ENCODE data around the gene HECTD2.
A peak's percentile ranks its signal among the peaks of the same experiment; 100 is the strongest.
"Not testable (repeated sequence)": the region's sequence is repeated elsewhere in the genome, so short reads cannot be mapped to it uniquely, and the experiment has no call there.

The HECTD2 gene, protein sequence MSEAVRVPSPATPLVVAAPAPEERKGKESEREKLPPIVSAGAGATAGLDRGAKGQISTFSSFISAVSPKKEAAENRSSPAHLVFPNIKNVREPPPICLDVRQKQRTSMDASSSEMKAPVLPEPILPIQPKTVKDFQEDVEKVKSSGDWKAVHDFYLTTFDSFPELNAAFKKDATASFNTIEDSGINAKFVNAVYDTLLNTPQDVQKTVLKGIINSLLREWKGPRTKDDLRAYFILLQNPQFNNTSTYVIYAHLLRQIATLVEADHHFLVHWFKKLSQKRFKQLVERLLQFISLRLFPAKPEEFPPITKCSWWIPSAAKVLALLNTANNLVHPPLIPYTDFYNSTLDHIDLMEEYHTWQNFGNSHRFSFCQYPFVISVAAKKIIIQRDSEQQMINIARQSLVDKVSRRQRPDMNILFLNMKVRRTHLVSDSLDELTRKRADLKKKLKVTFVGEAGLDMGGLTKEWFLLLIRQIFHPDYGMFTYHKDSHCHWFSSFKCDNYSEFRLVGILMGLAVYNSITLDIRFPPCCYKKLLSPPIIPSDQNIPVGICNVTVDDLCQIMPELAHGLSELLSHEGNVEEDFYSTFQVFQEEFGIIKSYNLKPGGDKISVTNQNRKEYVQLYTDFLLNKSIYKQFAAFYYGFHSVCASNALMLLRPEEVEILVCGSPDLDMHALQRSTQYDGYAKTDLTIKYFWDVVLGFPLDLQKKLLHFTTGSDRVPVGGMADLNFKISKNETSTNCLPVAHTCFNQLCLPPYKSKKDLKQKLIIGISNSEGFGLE

GRCh38 chr10:91409869-91410637, at the start of gene HECTD2:
HECTD2 (plus strand) TSS chr10:91410344; CDS start chr10:91410439, 95 bp downstream.
- DNase-seq (ENCODE audit: low read depth in 3 of 3, low spot score in 1 of 3): peak; percentile 47 to 78 (median 66)

- no peak for DNase-seq (ENCODE audit: low read depth in 3 of 3, low spot score in 1 of 3)
Observed at GRCh38 chr10:91360461-91360860, 49.7 kb upstream of the HECTD2 start.

GRCh38 chr10:91365519-91365918, 44.6 kb upstream of the HECTD2 start:
- not testable (repeated sequence) for DNase-seq (ENCODE audit: low read depth in 3 of 3, low spot score in 1 of 3)

DNA sequence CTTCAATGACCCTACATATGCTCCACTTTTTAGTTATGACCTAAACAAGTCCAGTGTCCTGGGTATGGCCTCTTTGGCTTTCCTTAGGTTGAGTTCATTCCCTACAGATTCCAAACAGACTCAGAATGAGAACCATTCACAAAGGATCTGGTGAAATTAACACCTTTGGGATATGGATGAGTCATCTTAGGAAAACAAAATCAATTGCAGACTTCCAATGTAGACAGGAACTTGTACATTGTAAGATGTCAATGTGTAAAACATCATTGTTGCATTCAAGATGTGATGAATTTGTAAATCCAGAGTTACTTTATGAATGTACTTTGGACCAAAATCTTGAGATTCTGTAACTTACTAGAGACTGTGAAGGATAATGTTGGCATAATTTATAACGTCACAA, 43.4 kb upstream of the HECTD2 start:
- no peak for DNase-seq (ENCODE audit: low read depth in 3 of 3, low spot score in 1 of 3)

DNA sequence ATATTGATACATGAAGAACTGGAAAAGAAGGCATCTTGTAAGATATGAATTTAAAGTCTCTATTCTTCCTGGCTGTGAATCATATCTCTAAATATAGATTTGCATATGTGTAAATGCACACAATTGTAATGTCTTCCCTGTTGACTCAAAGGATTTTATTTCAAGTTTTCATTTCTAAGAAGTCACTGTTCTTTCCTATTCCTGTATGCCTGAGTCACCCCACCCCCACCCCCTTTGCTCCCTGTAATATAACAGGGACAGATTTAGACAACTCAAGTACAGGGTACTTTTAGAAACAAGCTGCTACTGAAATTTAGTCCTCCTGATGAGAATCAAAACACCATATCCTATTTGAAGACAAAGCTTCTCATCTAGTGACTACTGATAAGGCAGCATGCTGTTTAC, 43.0 kb upstream of the HECTD2 start:
- DNase-seq (ENCODE audit: low read depth in 3 of 3, low spot score in 1 of 3): no peak

- no peak for DNase-seq (ENCODE audit: low read depth in 3 of 3, low spot score in 1 of 3)
Observed at GRCh38 chr10:91367558-91367957, 42.6 kb upstream of the HECTD2 start.

GRCh38 chr10:91369978-91370589, 40.1 kb upstream of the HECTD2 start:
- DNase-seq (ENCODE audit: low read depth in 3 of 3, low spot score in 1 of 3): not testable (repeated sequence)

- DNase-seq (ENCODE audit: low read depth in 3 of 3, low spot score in 1 of 3): no peak
Observed at GRCh38 chr10:91374052-91374451, 36.1 kb upstream of the HECTD2 start.

- DNase-seq (ENCODE audit: low read depth in 3 of 3, low spot score in 1 of 3): no peak
Observed at GRCh38 chr10:91378061-91378460, 32.1 kb upstream of the HECTD2 start.

DNA sequence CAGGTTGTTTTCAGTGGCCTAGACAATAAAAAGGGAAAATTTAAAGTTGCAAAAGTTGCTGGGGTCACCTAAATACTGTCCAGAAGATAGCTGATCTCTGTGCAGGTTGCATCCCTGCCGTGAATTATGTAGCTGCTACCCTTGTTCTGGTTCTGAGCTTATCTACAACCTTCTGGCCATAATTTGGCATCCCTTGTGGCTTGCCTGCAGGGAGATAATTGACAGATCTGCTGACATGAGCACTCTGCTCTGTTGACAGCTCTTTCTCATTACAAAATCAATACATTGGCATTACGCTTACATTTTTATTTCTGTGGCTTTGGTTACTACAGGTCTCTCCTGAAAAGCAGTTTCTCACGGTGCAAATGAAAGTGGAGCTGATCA, 29.3 kb upstream of the HECTD2 start:
- DNase-seq (ENCODE audit: low read depth in 3 of 3, low spot score in 1 of 3): no peak

DNA sequence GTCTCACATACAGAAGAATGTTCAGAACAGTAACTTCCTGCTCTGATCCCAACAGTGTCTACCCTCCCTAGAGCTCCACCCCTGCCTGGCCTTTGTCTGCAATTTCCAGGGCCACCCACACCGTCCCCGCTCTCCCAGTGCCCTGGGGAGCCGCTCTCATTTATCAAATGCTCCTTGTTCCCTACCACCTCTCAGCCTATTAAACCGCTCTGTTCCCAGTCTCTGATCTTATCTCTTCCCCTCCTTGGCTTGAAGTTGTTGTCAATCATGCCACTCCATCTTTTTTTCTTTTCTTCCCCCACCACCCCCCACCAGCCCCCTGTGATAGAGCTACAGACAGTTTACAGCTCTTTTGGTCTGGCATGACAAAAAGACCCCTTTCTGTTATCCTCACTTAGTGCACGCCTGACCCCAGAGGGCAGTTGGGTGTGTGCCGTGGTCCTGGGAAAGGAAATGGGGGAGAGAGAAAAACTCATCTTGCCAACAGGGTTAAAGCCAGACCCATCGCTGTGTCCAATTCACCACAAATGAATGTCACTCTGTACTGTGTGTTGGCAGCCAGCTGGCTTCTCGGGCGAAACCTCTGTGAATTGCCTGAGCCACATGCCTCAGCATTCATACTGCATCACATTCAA, 28.8 kb upstream of the HECTD2 start:
- no peak for DNase-seq (ENCODE audit: low read depth in 3 of 3, low spot score in 1 of 3)

GRCh38 chr10:91385306-91386085, 24.6 kb upstream of the HECTD2 start:
- DNase-seq (ENCODE audit: low read depth in 3 of 3, low spot score in 1 of 3): no peak

DNA sequence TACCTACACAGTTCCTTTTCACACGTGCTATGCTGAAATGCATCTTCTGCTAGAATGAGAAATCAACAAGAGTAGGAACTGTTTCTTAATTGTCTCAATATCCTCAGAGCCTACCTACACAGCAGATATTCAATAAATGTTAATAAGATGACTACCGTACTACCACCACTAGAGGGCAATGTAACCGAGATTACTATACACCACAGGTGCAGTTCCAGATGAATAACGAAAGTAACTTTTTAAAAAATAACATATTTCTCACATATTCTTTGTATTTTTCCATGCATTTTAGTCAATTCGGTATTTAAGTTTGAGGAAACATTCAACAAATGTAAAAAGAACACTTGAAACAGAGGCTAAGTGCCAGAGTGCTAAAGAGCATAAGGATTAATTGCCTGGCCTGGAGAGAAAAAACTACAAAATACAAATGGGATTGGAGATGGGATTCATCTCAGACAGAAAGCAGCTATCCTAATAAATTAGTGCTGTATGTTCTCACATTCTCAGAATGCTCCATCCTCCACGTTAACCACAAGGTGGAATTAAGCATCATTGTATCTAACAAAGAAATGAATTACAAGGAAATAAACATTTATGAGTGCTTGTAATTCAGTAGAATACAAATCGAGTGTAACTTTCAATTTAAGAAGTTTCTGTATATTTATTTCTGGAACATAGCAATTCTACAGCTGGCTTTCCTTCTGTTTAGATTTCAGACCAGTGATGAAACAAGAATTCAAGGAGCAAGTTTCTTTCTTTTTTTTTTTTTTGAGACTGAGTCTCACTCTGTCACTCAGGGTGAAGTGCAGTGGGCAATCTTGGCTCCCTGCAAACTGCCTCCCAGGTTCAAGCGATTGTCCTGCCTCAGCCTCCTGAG, 20.3 kb upstream of the HECTD2 start:
- no peak for DNase-seq (ENCODE audit: low read depth in 3 of 3, low spot score in 1 of 3)

DNA sequence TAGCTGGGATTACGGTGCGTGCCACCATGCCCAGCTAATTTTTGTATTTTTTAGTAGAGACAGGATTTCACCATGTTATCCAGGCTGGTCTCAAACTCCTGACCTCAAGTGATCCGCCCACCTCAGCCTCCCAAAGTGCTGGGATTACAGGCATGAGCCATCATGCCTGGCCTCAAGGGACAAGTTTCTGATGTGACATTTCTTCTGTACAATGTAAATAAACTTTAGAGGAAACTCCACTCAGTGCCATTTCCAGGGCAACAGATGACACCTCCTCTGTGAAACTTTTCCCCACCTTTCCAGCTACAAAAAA, 19.7 kb upstream of the HECTD2 start:
- not testable (repeated sequence) for DNase-seq (ENCODE audit: low read depth in 3 of 3, low spot score in 1 of 3)

DNA sequence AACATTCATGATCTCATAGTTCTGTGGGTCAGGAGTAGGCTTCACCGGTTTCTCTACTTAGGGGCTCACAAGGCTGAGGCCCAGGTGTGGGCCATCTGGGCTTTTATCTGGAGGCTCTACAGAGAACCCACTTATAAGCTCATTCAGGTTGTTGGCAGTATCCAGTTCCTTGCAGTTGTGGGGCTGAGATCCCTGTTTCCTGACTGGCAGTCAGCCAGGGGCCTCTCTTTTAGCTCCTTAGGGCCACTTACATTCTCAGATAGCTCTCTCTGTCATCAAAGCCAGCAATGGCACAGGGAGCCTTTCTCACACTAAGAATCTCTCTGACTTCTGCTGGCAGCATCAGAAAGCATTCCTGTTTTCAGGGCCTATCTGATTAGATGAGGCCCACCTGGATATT, 18.2 kb upstream of the HECTD2 start:
- no peak for DNase-seq (ENCODE audit: low read depth in 3 of 3, low spot score in 1 of 3)

GRCh38 chr10:91406322-91406721, 3.8 kb upstream of the HECTD2 start:
- DNase-seq (ENCODE audit: low read depth in 3 of 3, low spot score in 1 of 3): no peak

GRCh38 chr10:91409069-91409868, 875 bp upstream of the HECTD2 start:
- peak in 1 of 3 donors; percentile 17 for DNase-seq (ENCODE audit: low read depth in 3 of 3, low spot score in 1 of 3)

DNA sequence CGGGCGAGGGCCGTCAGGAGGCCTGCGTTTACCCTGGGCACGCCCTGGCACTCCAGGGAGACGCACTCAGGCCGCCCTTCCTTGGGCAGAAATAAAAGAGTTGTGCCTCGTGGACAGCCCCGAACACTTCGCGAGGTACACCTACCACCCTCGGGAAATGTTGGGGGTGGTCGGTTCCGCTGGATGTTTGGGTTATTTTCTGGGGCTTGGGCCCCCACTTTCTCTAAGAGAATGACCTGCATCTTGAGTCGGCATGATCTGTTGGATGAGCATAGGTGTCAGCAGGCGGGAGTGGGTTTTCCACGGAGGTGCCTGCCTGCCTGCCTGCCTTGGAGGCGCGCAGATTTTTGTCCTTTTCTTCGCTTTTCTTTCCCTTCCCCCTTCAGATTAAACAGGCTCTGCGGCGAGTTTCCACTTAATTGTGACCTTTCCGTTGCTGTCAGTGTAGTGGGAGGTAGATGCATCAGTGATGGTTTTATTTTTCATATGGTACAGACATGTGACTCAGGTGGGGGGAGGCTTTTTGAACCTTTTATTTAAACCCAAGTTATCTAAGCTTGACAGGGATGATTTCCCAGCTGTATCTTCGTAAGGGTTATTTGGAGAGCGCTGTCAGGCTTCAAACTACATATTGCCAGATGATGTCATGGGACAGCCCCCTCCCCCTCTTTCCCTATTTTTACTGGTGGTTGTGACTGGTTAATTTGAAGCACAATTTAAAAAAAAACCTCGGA, 661 bp downstream of the HECTD2 start:
- no peak for DNase-seq (ENCODE audit: low read depth in 3 of 3, low spot score in 1 of 3)

Data from stimulated activated CD4-positive, alpha-beta T cell treated with anti-CD3 and anti-CD28 coated beads, TNF-alpha, amount 100 ng/mL, for 1 hour (primary cell).